NCI-H446 treated with DMSO at 0.1 percent for 48 hours (cell line): ENCODE results near the gene GSTM2.

Source experiments
- DNase-seq: peaks from one replicate; lab custom pipeline; 2025; lab: John Stamatoyannopoulos, UW

The GSTM2 gene

GRCh38 chr1:109716121-109716520, 48.3 kb downstream of the GSTM2 start:
- DNase-seq = no peak

DNA sequence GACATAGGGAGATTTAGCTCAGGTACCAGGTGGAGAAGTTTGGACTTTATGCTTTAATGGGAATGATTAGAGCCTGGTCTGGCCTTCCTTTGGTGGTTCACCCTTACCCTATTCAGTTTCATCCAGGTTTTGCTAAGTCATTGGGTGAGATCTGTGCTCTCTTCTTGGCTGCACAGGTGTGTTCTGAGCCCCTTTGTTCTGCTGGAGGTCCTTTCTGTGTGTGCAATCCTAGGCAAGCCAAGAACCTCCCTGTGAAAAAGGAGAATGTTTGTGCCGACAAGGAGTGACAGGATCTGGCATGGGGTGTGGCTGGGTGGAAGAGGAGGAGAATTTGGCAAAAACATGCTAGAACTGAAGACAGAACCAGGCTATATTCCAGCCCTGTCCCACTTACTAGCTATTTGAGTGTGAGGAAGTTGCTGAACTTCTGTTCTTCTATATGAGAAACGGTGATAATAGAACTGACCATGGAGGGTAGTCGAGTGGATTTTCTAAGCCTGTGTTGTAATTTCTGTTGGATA, 48.8 kb downstream of the GSTM2 start:
- no peak for DNase-seq

GRCh38 chr1:109717729-109718128, 49.9 kb downstream of the GSTM2 start:
- DNase-seq = no peak

- no peak for DNase-seq
Measured at GRCh38 chr1:109718495-109718894, 50.6 kb downstream of the GSTM2 start.

GRCh38 chr1:109719337-109719837, 51.5 kb downstream of the GSTM2 start:
- DNase-seq = no peak

DNA sequence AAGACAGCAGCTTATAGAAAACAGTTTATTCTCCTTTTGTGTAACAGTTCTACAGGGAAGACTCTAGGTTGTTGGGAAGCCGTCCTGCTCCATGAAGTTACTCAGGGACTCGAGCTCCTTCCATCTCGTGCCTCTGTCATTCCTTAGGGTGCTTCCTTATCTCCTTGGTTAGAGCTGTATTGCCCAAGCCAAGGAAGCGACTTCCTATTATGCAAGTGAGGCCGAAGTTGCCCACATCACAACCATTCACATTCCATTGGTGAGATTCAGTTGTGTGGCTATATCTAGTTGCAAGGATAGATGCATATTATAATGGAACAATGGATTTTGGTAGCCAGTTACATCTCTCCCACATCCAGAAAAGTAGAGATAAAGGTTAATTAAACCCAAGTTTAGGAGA, 53.2 kb downstream of the GSTM2 start:
- DNase-seq = no peak

DNA sequence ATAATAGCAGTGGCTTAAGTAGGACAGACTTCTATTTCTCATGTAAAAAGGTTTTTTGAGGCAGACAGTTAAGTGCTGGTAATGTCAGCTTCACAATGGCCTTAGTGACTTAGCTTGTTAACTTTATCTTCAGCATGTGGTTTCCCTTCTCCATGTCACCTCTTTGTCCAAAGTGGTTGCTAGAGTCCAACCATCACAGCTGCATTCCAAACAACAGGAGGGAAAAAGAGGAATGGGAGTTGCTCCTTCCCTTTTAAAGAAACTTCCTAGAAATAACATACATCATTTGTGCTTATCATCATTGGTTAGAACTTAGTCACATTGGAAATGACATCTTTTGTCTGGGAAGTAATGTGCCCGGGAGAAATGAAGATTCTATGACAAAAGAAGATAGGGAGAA, 54.1 kb downstream of the GSTM2 start:
- no peak for DNase-seq

- DNase-seq = no peak
Measured at GRCh38 chr1:109722908-109723691, 55.2 kb downstream of the GSTM2 start.
